ENCODE data around the gene SLC47A1.
"Not testable (repeated sequence)": the region's sequence is repeated elsewhere in the genome, so short reads cannot be mapped to it uniquely, and the experiment has no call there.

SLC47A1 gene

DNA sequence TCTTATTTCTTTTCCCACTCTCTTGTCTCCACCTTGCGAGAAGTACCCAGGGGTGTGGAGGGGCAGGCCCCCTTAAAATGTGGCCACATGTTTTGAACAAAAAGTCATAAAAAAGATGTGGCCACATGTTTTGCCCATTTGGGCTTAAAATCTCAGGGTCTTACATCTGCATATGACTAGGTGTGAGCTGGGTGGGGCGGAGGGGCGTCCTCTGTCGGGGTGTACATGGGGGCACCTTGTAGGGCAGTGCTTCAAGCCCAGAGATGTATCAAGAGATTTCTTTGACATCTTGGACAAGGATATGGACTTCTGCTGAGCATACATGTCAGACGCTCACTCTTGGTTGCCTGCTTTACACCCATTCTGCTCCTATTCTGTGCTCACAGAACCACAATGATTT lies 13.0 kb upstream of the SLC47A1 start:
- no peak for DNase-seq

DNA sequence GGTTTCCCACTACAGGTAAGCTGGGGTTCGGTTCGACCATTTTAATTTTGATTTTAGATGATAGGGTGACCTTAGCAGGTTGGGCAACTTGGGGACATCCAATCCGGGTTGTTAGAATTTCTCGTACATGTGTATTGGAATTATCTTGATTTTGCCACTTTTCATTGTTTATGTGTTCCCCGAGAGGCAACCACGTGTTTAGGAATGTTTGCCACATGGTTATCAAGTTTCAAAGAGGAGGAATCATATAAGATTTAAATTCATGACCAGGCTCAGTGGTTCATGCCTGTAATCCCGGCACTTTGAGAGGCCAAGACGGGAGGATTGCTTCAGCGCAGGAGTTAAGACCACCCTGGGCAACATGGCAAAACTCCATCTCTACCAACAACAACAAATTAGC lies 10.0 kb upstream of the SLC47A1 start:
- no peak for DNase-seq

DNA sequence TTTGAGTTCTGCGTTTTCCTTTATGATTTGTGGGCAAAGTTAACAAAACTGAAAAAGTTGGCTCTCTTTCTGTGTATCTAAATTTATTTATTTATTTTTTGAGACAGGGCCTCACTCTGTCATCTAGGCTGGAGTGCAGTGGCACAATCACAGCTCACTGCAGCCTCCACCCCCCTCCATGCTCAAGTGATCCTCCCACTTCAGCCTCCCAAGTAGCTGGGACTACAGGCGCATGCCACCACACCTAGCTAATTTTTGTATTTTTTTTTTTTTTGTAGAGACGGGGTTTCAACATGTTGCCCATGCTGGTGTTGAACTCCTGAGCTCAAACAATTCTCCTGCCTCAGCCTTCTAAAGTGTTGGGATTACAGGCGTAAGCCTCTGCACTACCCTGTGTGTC lies 6.7 kb upstream of the SLC47A1 start:
- DNase-seq = not testable (repeated sequence)

DNA sequence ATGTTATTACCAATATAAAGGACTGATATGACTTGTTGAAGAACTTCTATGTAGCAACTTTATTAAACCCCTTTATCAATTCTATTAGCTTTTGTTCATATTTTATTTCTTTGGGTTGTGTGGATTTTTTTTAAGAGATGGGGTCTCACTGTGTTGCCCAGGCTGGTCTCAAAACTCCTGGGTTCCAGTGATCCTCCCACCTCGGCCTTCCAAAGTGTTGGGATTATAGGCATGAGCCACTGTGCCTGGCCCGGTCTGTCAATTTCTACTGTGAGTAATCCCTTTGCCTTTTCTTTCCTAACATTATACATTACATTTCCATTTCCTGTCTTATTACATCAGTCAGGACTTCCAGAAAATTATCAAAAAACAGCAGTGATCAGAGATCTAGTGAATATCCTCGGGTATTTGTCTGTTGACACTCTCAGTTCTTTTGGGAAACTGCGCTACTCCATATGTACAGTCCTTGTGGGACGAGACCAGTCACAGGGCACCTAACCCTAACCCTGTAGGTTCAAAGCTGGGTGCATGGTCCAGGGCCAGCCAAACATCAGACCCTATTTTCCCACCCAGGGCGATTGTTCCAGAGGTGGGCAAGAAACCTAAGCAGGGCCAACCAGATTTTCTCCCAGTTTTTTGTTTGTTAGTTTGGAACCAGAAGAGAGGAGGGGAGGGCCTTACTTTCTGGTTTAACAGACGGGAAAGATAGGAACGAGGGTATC lies 1.7 kb upstream of the SLC47A1 start:
- DNase-seq = no peak

DNA sequence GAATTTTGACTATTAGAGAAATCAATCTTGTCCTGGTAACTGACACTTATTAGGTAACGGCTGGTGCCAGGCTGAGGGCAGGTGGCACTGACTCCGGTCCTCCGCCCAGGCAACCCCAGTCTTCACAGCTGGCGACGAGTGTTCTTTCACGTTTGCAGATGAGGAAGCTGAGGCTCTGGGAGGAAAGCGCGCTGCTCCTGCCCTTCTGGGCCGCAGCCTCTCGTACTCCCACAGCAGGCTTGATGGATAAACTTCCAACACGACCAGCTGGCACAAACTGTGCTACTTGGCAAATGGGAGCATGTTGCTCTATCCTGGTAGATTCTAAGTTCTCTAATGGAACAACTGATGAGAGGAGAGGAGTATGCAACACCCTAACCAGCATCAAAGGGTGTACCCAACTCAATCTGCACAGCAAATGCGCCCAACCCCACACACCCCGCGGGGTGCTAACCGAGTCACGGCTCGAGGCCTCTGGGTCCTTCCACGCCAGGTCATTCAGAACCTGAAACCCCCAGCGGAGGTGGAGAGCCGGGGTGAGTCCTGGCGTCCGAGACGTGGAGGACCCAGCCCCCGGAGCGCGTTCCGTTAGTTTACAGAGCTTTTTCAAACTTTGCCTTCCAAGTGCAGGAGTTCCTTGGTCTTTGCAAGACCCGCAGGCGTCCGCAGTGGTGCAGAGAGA lies 477 bp upstream of the SLC47A1 start:
- DNase-seq = no peak

GRCh38 chr17:19534562-19535149 lies 1.0 kb downstream of the SLC47A1 start:
- no peak for DNase-seq

DNA sequence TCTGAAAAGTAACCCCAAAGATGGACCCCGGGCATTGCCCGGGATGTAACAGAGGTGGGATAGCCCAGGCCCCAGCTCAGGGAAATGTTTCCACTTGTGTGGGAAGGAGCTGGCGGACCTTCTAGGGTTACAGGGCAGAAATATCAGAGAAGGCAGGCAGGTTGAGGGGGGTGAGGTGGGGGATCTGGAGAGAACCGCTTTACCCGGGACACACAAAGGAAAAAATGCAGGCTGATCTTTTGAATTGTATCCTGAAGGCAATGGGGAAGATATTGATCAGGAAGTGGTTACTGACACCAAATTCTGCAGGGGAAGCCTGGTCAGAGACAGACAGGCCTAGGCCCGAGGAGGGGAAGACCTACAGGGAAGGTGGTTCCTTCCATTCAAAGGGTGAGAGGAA lies 3.5 kb downstream of the SLC47A1 start:
- no peak for DNase-seq

- DNase-seq = peak in 7 of 56 donors; percentile 9 to 43 (median 29)
Measured at GRCh38 chr17:19538095-19539039, 4.7 kb downstream of the SLC47A1 start.

GRCh38 chr17:19539040-19539399 lies 5.4 kb downstream of the SLC47A1 start:
- DNase-seq = peak in 7 of 56 donors; percentile 9 to 31 (median 23)

DNA sequence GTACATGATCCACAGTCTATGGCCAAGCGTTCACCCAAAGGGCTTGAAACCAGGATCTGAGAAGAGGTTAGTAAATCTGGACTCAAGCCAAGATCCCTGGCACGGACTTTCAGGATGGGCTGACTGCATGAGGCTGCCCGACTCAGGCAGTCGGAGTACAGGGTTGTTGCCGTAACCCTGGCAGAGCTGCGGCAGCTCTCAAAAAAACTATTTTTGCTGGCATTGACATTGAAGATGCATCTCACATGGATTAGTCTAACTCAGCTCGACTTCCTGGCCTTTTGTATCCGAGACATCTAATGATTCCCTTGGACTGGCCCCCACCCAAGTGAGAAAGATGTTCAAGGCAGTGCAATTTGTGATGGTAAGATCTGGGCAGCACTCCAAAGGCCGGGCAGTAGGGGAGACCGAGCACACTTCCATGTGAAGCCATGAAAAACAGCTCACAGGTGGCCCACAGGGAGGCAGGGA lies 6.2 kb downstream of the SLC47A1 start:
- DNase-seq = no peak

GRCh38 chr17:19540706-19541370 lies 7.2 kb downstream of the SLC47A1 start:
- DNase-seq = no peak

GRCh38 chr17:19541445-19541844 lies 7.8 kb downstream of the SLC47A1 start:
- no peak for DNase-seq

DNA sequence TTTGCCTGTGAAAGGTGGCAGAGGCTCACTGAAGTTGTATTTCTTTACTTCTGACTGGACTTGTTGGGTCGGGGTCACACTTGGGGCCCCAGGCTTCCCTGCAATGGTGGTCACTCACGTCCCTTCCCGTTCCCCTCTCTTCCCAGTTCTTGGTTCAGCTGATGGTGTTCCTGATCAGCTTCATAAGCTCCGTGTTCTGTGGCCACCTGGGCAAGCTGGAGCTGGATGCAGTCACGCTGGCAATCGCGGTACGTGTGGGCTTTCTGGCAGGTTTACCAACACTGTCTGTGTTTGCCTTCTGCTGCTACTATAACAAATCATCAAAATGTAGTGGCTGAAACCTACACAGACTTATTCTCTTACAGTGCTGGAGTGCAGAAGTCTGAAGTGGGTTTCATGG lies 8.6 kb downstream of the SLC47A1 start:
- DNase-seq = no peak

DNA sequence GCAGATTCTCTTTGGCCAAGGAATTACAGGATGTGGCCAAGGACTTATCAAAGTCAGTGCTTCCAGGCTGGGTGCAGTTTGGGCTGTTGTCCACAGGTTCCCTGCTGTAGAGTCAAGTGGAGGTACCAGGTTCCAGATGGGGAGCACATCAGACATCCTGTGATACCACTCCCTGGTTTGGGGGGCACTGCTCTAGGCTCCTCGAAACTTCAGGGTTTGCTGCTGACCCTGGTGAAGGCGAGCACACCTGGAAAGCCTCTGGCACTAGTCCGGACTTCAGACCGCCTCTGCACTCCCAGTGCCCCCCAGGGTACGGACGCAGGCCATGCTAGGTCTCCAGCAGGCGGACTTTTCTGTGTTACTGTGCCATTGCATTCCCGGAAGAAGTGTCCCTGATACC lies 10.7 kb downstream of the SLC47A1 start:
- no peak for DNase-seq

DNA sequence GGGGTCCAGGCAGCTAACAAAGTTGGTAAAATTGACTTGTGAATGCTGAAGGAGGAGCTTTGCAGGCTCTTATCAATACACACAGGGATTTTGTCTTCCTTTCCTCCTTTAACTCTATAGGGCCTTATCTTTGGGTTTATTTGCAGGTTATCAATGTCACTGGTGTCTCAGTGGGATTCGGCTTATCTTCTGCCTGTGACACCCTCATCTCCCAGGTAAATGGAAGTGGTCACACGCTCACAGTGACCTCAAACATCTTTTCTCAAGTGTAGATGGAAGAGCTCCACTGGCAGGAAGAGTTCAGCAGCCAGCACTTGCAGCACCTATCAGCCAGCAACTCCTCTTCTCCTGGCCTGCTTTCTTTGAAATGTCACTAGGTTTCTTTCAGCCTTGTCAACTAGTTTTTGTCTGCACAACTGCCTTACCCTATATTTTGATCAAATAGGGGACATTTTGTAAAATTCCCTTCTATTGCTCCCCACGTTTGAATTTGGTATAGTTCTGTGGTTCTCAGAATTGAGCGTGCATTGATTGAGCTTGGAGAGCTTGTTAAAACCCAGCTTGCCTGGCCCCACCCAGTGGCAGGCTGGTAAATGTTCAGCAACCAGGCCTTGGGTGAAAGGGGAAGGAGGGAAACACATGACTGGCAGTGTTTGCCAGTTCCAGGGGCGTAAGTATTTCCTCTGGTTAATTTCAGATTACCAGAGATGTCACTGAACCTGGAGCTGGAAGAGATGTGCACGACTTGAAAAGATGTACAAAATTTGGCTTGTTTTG lies 12.8 kb downstream of the SLC47A1 start:
- peak in 14 of 56 donors; percentile 3 to 53 (median 18) for DNase-seq

DNA sequence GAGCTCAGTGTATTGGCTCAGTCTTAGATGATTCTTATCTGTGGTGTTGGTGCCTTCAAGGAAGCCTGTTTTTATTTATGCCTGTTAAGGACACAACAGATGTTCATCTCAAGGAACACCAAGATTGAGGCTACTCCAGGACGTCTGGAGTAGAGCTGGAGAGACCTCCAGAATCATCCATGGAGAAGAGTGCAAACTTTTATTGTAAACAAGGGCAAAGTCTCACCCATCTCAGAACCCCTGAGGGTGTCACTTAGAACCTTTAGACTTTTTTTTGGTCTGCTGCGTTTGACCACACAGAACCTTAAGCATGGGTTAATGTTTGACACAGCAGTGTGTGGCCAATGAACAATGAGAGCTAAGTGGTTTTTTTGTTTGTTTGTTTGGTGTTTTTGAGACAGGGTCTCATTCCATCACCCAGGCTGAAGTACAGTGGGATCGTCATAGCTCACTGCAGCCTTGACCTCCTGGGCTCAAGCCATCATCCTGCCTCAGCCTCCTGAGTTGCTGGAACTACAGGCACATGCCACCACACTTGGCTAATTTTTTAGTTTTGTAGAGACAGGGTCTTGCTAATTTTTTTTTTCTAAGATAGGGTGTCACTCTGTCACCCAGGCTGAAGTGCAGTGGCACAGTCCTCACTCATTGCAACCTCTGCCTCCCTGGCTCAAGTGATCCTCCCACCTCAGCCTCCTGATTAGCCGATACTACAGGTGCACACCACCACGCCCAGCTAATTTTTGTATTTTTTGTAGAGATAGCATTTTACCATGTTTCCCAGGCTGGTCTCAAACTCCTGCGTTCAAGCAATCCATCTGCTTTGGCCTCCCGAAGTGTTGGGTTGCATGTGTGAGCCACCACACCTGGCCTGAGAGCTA lies 16.3 kb downstream of the SLC47A1 start:
- DNase-seq = no peak

- DNase-seq = no peak
Measured at GRCh38 chr17:19551165-19551564, 17.5 kb downstream of the SLC47A1 start.

- no peak for DNase-seq
Measured at GRCh38 chr17:19551591-19552148, 18.0 kb downstream of the SLC47A1 start.

DNA sequence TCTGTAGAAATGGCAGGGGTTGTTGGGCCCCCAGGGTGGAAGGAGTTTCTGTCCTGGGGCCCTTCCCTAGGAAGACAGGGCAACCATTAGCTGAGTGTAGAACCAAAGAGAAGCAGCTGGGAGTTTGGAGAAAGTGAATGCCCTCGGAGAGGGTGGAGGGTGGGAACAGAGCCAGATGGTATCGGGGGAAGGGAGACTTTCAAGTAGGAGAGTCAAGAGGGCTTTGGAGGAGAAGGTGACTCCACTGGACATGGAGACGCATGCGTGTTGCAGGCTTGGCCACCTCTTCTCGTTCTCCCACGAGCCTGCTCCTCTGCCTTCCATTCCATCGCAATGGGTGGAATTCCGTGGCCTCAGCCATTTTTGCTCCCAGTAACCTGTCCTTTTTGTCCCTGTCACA lies 19.4 kb downstream of the SLC47A1 start:
- no peak for DNase-seq
